Smooth muscle cell of the brain vasculature (primary cell): ENCODE data around the gene NR2F1.

Experiments used
- DNase-seq: peaks from one replicate; pipeline ENCODE4 v3.0.0-alpha.2; 2012; ENCODE audit warnings: low read depth, low spot score

The NR2F1 gene

GRCh38 chr5:93604644-93605515 is 21.9 kb downstream of the NR2F1 start:
- DNase-seq = no peak

GRCh38 chr5:93606382-93606752 is 23.3 kb downstream of the NR2F1 start:
- no peak for DNase-seq

- no peak for DNase-seq
Measured at GRCh38 chr5:93607367-93608258, 24.6 kb downstream of the NR2F1 start.

GRCh38 chr5:93608855-93609254 is 25.8 kb downstream of the NR2F1 start:
- no peak for DNase-seq

- no peak for DNase-seq
Measured at GRCh38 chr5:93609762-93610161, 26.7 kb downstream of the NR2F1 start.

GRCh38 chr5:93610581-93611272 is 27.7 kb downstream of the NR2F1 start:
- no peak for DNase-seq

- DNase-seq = no peak
Measured at GRCh38 chr5:93611273-93611975, 28.4 kb downstream of the NR2F1 start.

- DNase-seq = no peak
Measured at GRCh38 chr5:93611976-93612854, 29.2 kb downstream of the NR2F1 start.

- DNase-seq = no peak
Measured at GRCh38 chr5:93612855-93613243, 29.8 kb downstream of the NR2F1 start.

GRCh38 chr5:93616538-93617174 is 33.6 kb downstream of the NR2F1 start:
- DNase-seq = no peak

GRCh38 chr5:93620487-93621326 is 37.7 kb downstream of the NR2F1 start:
- peak; percentile 39 for DNase-seq

- DNase-seq = peak; percentile 26
Measured at GRCh38 chr5:93621327-93621798, 38.3 kb downstream of the NR2F1 start.

GRCh38 chr5:93622240-93622885 is 39.3 kb downstream of the NR2F1 start:
- no peak for DNase-seq

GRCh38 chr5:93623153-93623552 is 40.1 kb downstream of the NR2F1 start:
- no peak for DNase-seq

- no peak for DNase-seq
Measured at GRCh38 chr5:93626801-93627200, 43.8 kb downstream of the NR2F1 start.

GRCh38 chr5:93632327-93632726 is 49.3 kb downstream of the NR2F1 start:
- DNase-seq = no peak

GRCh38 chr5:93635991-93636390 is 53.0 kb downstream of the NR2F1 start:
- no peak for DNase-seq

- DNase-seq = no peak
Measured at GRCh38 chr5:93636837-93637236, 53.8 kb downstream of the NR2F1 start.
